ENCODE data around the gene GDF11. TPM values are rescaled to one million over a fixed set of nuclear protein-coding genes. Genes with fewer than 3 reads are reported as not detected.

The GDF11 gene
- 2.8 and 8.5 TPM in 2 replicates for total RNA-seq

DNA sequence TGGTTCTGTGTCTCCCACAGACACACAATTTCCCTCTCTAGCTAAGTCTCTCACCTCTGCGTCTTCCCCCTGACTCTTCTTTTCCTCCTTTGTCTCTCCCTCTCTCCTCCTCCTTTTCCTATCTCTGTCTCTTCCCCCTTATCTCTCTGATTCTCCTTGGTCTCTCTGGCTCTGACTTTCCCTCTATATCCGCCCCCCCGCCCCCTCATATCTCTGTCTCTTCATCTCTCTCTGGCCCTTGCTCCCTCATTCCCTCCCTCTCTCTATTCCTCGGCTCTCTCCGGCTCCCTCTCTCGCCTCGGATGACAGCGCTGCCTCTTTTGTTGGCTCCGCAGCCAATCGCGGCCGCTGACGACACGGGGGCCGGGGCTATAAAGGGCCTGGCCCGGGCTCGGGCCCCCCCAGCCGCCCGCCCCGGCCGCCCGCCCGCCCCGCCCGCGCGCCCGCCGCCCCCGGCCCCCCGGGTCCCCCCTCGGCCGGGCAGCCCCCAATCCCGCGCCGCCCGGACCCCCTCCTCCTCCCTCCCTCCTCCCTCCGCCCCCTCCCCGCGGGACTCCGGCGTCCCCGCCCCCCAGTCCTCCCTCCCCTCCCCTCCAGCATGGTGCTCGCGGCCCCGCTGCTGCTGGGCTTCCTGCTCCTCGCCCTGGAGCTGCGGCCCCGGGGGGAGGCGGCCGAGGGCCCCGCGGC is at the start of gene GDF11:
Gene GDF11, plus strand, starts transcription at position 404 of the 687 bp plus-strand sequence. Its CDS starts 195 bp downstream, at position 599.
- no peak for TF ChIP-seq CTCF (conservative IDR thresholded peaks at IDR 0.05; ENCODE audit: low read depth, low read length)
- no peak for DNase-seq (ENCODE audit: low read depth)
- peak within 1 kb of the TSS; percentile 64 for H3K4me3 ChIP-seq (ENCODE audit: low read depth, low read length)

GRCh38 chr12:55693323-55694187 is 49.4 kb upstream of the GDF11 start:
- H3K4me3 ChIP-seq (ENCODE audit: low read depth, low read length): no peak overlapping the region
- no peak for DNase-seq (ENCODE audit: low read depth)
- no peak for TF ChIP-seq CTCF (conservative IDR thresholded peaks at IDR 0.05; ENCODE audit: low read depth, low read length)

DNA sequence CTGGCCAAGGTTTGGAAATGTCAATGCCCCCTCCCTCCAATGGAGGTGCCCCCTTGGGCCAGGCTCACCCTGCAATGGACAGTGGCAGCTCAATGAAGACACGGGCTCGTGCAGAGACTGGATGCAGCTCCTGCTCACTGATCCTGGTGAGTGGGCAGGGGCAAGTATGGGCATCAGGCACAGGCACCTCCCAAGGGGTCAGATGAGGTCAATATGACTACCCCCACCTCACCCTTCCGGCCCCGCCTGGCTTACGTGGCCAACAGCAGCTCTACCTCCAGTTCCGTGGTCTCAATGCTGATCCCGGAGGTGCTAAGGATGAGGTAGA is 48.8 kb upstream of the GDF11 start:
- TF ChIP-seq CTCF (conservative IDR thresholded peaks at IDR 0.05; ENCODE audit: low read depth, low read length): no peak
- no peak for DNase-seq (ENCODE audit: low read depth)
- H3K4me3 ChIP-seq (ENCODE audit: low read depth, low read length): no peak overlapping the region

DNA sequence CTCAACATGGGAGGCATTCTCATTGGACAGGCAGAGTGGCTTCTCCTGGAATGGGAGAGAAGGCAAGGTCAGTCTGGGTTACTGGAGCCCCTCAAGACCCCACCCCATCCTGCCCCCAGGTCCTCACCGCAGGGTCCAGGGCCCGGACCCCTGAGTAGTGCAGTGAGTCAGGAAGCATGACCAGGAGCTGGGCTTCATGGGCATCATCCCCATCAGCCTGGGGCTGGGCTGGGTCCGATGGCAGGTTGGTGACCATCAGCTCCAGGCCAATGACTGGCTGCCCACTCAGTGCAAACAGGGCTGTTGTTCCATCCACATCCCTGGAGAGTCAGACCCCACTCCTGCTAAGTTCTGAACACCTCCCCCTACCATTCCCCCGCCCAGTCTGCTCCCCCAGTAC is 48.3 kb upstream of the GDF11 start:
- no peak overlapping the region for H3K4me3 ChIP-seq (ENCODE audit: low read depth, low read length)
- no peak for TF ChIP-seq CTCF (conservative IDR thresholded peaks at IDR 0.05; ENCODE audit: low read depth, low read length)
- no peak for DNase-seq (ENCODE audit: low read depth)

GRCh38 chr12:55695349-55695748 is 47.6 kb upstream of the GDF11 start:
- no peak for TF ChIP-seq CTCF (conservative IDR thresholded peaks at IDR 0.05; ENCODE audit: low read depth, low read length)
- no peak for DNase-seq (ENCODE audit: low read depth)
- no peak overlapping the region for H3K4me3 ChIP-seq (ENCODE audit: low read depth, low read length)

DNA sequence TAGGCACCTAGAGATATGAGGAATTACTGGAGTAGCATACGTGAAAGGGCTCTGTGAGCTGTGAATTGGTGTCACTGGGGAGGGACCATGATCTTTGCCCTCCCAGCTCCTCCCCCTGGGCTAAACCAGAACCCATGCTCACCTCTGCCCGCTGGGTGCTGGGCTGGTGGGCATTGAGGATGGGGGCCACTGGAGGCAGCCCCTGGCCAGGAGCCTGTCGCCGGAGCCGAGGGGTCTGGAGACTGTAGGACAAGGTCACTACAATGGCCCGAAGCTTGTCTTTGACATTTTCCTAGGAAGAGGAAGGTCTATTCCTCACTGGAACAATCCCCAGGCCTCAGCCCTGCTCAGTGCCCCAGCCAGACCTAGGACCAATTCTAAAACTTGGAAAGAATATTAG is 46.8 kb upstream of the GDF11 start:
- DNase-seq (ENCODE audit: low read depth): no peak
- no peak for TF ChIP-seq CTCF (conservative IDR thresholded peaks at IDR 0.05; ENCODE audit: low read depth, low read length)
- no peak overlapping the region for H3K4me3 ChIP-seq (ENCODE audit: low read depth, low read length)
